GM23338 (cell line): ENCODE results near the gene SYK.

ENCODE experiments used
- EZH2 ChIP-seq: fragments of 200-600 bp; sonication (generic); IDR thresholded peaks from one replicate; pipeline ENCODE4 v1.8.0; 2017; ENCODE audit warnings: antibody characterized with exemption, mild to moderate bottlenecking, low read depth; ENCODE audit not compliant: unreplicated experiment
- EZH2phosphoT487 ChIP-seq: fragments of 200-600 bp; sonication (generic); IDR thresholded peaks from one replicate; pipeline ENCODE4 v1.8.1; 2018; ENCODE audit warnings: antibody characterized with exemption; ENCODE audit not compliant: unreplicated experiment
- JUNB ChIP-seq: IDR thresholded peaks from one replicate; pipeline ENCODE4 v1.6.1; 2016; ENCODE audit warnings: antibody characterized with exemption; ENCODE audit not compliant: unreplicated experiment
- POLR2AphosphoS5 ChIP-seq: IDR thresholded peaks from 2 replicates; pipeline ENCODE4 v1.6.1; 2016; ENCODE audit warnings: antibody characterized with exemption, low read depth
- REST ChIP-seq: IDR thresholded peaks from one replicate; pipeline ENCODE4 v1.6.1; 2018; ENCODE audit warnings: antibody characterized with exemption; ENCODE audit not compliant: unreplicated experiment
- ZNF331 ChIP-seq: fragments of 250-450 bp; sonication (Bioruptor Pico); IDR thresholded peaks from 2 replicates; pipeline ENCODE4 v1.5.0; 2020; ENCODE audit warnings: low read depth, mild to moderate bottlenecking, moderate library complexity
- TF ChIP-seq, protein P1 (sequence below), 2 experiments: fragments of 200-600 bp in 1 of 2; sonication (generic) in 1 of 2; conservative IDR thresholded peaks; 2 replicates each; pipeline versions ENCODE4 v1.5.1 to v1.6.1; 2016 to 2017; ENCODE audit warnings: antibody characterized with exemption in 2 of 2, low read depth in 2 of 2, mild to moderate bottlenecking in 2 of 2, moderate library complexity in 1 of 2
- TF ChIP-seq, protein P2 (sequence below): IDR thresholded peaks from 2 replicates; pipeline ENCODE4 v1.6.1; 2016; ENCODE audit warnings: antibody characterized with exemption

- TF ChIP-seq, protein P1, sequence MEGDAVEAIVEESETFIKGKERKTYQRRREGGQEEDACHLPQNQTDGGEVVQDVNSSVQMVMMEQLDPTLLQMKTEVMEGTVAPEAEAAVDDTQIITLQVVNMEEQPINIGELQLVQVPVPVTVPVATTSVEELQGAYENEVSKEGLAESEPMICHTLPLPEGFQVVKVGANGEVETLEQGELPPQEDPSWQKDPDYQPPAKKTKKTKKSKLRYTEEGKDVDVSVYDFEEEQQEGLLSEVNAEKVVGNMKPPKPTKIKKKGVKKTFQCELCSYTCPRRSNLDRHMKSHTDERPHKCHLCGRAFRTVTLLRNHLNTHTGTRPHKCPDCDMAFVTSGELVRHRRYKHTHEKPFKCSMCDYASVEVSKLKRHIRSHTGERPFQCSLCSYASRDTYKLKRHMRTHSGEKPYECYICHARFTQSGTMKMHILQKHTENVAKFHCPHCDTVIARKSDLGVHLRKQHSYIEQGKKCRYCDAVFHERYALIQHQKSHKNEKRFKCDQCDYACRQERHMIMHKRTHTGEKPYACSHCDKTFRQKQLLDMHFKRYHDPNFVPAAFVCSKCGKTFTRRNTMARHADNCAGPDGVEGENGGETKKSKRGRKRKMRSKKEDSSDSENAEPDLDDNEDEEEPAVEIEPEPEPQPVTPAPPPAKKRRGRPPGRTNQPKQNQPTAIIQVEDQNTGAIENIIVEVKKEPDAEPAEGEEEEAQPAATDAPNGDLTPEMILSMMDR (conservative IDR thresholded peaks at IDR 0.05; ENCODE audit: low read depth in 2 of 2), result no peak
- TF ChIP-seq, protein P2, sequence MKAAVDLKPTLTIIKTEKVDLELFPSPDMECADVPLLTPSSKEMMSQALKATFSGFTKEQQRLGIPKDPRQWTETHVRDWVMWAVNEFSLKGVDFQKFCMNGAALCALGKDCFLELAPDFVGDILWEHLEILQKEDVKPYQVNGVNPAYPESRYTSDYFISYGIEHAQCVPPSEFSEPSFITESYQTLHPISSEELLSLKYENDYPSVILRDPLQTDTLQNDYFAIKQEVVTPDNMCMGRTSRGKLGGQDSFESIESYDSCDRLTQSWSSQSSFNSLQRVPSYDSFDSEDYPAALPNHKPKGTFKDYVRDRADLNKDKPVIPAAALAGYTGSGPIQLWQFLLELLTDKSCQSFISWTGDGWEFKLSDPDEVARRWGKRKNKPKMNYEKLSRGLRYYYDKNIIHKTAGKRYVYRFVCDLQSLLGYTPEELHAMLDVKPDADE, result no peak
- TF ChIP-seq REST (no peak), EZH2 (no peak), EZH2phosphoT487 (no peak), ZNF331 (no peak), POLR2AphosphoS5 (no peak), JUNB (no peak)
Observed at GRCh38 chr9:90943341-90943740, 141.7 kb downstream of the SYK start.
